Adipocyte (in vitro differentiated cells): ENCODE results near the gene PSMD10.
A peak's percentile ranks its signal among the peaks of the same experiment; 100 is the strongest.

Experiments used
- DNase-seq: peaks from one replicate; pipeline ENCODE4 v3.0.0-alpha.2; 2015; ENCODE audit warnings: low read depth
- H3K27me3 ChIP-seq: replicated peaks from 2 replicates; pipeline ENCODE4 v1.7.0; 2013; ENCODE audit warnings: mild to moderate bottlenecking, low read length, moderate library complexity; ENCODE audit not compliant: control insufficient read depth, insufficient read depth
- H3K36me3 ChIP-seq: 2 replicates; pipeline ENCODE4 v1.7.0; 2013; ENCODE audit warnings: low read length, mild to moderate bottlenecking, moderate library complexity; ENCODE audit not compliant: control insufficient read depth, insufficient read depth, severe bottlenecking
- H3K4me1 ChIP-seq: 2 replicates; pipeline ENCODE4 v1.7.0; 2013; ENCODE audit warnings: mild to moderate bottlenecking, low read length, moderate library complexity; ENCODE audit not compliant: control insufficient read depth, insufficient read depth
- H3K4me3 ChIP-seq: 2 replicates; pipeline ENCODE4 v1.7.0; 2013; ENCODE audit warnings: mild to moderate bottlenecking, low read length, moderate library complexity
- H3K9ac ChIP-seq: 2 replicates; pipeline ENCODE4 v1.7.0; 2013; ENCODE audit warnings: mild to moderate bottlenecking, low read length, moderate library complexity
- H3K9me3 ChIP-seq: 2 replicates; pipeline ENCODE4 v1.7.0; 2013; ENCODE audit warnings: mild to moderate bottlenecking, low read length, moderate library complexity; ENCODE audit not compliant: control insufficient read depth

The PSMD10 gene

DNA sequence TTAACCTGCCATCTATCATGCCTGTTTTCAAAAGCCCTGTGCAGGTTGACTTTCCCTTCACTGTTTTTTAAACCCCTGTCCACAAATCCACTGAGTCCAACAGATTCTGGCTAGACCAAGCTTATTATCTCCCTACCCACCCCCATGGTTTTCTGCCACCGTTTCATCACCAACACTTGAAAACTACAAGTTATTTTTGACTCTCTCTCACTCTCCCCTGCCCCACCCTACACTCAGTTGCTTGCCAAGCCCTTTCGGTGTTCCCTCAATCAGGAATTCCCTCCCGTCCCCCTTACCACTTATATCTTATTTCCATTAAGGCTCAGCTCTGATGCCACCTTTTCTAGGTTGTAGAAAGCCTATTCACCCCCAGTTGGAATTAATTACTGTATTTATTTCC, 29.9 kb upstream of the PSMD10 start:
- Histone ChIP-seq H3K4me1 (peaks cover 34% of the 10 kb centered on the region), H3K4me3 (no peak overlapping the region), H3K36me3 (no peaks in the 10 kb centered on the region), H3K27me3 (peaks cover 22% of the 10 kb centered on the region), H3K9ac (no peak overlapping the region), H3K9me3 (peaks cover 7% of the 10 kb centered on the region)
- no peak for DNase-seq

DNA sequence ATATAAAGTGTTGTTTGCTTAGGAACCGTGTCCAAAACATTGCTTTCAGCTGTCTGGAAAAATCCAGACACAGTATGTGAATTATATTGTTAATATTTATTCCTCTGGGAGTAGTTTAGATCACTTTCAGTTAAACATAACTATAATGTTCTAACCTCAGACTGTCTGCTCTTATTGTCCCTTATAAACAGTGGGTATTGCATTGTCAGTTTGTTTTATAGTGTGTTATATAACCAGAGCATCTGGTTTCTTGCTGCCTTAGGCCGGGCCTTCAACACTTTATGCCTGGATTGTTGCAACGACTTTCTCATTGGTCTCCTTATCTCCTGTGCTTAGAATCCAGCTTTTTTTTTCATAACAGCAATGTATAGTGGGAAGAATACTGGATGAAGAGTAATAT, 26.6 kb upstream of the PSMD10 start:
- Histone ChIP-seq H3K4me3 (no peak overlapping the region), H3K9ac (no peak overlapping the region), H3K9me3 (peaks cover 6% of the 10 kb centered on the region), H3K4me1 (peaks cover 26% of the 10 kb centered on the region), H3K27me3 (peaks cover 24% of the 10 kb centered on the region), H3K36me3 (no peaks in the 10 kb centered on the region)
- no peak for DNase-seq

DNA sequence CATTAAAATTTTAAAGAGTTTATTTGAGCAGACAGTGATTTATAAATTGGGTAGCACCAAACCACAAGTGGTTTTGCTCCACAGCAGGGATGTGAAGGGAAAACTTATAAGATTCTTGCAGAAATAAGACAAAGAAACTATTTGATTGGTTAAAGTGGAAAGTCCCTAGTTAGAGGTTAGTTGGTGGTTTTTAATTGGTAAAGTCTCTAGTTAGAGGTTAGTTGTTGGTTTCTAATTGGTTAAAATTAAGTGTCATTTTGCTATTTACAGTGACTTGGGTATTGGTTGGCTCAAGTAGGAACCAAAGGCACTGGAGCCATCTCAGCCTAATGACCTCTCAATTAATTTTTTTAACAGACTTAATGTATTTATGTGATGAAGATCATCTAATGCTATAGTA, 23.2 kb upstream of the PSMD10 start:
- Histone ChIP-seq H3K9me3 (peaks cover 6% of the 10 kb centered on the region), H3K4me1 (no peaks in the 10 kb centered on the region), H3K36me3 (no peaks in the 10 kb centered on the region), H3K4me3 (no peak overlapping the region), H3K9ac (no peak overlapping the region), H3K27me3 (peaks cover 10% of the 10 kb centered on the region)
- no peak for DNase-seq

DNA sequence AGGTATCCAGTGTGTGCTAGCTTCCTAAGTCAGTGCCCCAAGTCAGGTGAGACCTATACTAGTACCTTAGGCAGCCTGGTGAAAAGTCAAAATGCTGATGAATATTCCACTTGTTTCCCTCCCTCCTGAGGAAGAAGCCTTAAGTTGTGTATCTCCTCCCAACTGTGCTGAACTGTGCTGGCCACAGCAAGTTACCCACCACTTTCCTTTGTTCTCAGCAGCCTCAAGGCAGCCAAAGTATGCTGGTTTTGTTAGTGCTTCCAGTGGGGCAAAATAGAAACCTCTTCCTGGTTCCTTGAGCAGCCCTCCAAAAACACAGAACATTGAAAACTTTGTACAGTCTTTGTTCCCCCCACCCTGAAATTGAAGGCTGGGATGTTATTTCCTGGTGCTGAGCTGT, 14.1 kb upstream of the PSMD10 start:
- H3K27me3 ChIP-seq: no peaks in the 10 kb centered on the region

DNA sequence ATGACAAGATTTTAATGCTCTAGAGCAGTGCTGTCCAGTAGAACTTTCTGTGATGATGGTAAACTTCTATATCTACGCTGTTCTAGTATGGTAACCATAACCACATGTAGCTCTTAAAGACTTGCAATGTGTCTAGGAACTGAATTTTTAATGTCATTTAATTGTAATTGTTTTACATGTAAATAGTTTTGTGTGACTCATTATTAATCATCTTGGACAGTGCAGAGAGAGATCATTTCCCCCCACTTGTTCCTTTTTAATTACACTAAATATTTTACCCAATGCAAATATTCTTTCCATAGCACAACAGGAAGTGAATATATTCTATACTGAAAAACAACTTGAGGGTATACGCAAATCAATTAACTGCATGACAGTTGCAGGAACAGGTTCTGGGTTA, 6.0 kb upstream of the PSMD10 start:
- no peaks in the 10 kb centered on the region for H3K4me1 ChIP-seq
- DNase-seq: no peak
- H3K9ac ChIP-seq: no peak overlapping the region
- H3K9me3 ChIP-seq: peaks cover 8% of the 10 kb centered on the region
- no peaks in the 10 kb centered on the region for H3K36me3 ChIP-seq
- peaks cover 8% of the 10 kb centered on the region for H3K27me3 ChIP-seq
- no peak overlapping the region for H3K4me3 ChIP-seq

More for the DNA sequence above, 14.1 kb upstream of the PSMD10 start:
- Histone ChIP-seq H3K4me1 (no peaks in the 10 kb centered on the region), H3K9ac (no peak overlapping the region), H3K9me3 (peaks cover 18% of the 10 kb centered on the region), H3K4me3 (no peak overlapping the region), H3K36me3 (no peaks in the 10 kb centered on the region)
- DNase-seq: no peak

DNA sequence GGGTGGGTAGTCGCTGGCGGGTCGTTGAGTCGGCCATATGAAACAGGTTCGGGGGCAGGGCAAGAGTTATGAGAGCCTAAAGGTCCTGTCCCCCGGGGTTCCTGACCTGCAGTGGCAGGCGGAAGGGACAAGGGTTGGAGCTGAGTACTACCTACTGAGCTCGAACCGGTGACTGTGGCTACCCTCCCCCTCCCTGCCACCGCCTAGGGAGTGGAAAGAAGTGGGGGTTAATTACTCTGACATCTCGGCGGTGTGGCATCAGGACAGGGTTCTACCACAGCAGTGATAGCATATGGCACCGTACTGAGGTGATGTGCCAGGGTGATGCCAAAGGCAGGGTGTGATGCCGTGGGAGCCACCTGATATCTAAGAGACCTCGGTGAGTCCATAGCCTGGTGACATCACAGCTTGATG, 543 bp upstream of the PSMD10 start:
- Histone ChIP-seq H3K4me3 (peak overlapping the region; percentile 87), H3K9ac (peak overlapping the region; percentile 82), H3K4me1 (no peaks in the 10 kb centered on the region), H3K9me3 (no peaks in the 10 kb centered on the region), H3K36me3 (peaks cover 10% of the 10 kb centered on the region), H3K27me3 (peaks cover 8% of the 10 kb centered on the region)
- DNase-seq: peak; percentile 33

DNA sequence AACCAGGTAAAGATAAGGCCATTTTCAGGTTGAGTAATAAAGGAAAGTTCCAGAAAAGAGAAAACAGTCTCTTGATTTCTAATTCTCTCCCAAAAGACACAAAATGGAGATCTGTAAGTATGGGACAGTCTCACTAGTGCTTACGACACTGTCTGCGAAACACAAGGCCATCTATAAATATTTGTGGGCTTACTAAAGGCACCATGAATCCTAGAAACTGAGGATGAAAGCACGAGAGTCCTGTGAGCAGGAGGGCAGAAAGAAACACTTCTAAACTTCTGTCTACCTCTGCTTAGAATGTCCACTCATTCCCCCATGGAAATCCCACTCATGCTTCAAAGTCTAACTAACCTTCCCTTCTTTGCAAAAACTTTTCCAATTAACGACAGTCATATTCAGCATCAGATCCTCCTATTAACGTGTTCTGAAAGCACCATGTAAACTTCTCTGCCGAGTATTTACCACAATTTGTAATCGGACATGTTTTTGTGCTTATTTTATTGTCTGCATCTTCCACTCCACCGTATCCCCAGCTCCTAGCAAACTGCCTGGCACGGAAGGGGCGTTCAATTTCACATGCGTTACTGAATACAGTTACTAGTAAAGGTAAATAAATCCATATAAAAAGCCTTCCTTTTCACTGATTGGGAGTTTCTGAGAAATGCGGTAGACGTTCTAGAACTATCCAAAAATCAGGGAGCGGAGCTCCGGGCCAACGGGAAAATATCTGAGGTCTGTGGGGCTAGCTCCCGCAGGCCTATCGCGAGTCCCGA, 665 bp downstream of the PSMD10 start:
- peak overlapping the region; percentile 93 for H3K9ac ChIP-seq
- DNase-seq: peak; percentile 60

DNA sequence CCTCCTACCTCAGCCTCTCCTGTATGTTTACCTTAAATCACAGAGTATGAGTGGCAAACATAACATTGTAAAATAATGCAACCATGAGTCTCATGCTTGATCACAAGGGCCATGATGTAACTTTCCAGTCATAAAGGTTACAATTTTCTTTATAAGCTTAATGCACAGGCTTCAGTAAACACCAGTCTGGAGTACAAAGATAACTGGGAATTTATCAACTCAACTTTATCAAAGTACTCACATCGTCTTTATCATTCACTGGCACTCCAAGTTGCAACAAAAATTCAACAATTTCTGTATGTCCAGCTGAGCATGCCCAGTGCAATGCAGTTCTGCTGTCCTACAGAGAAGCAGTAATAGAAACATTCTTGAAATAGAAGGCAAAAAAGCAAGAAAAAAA, 2.8 kb downstream of the PSMD10 start:
- no peaks in the 10 kb centered on the region for H3K4me1 ChIP-seq
- H3K36me3 ChIP-seq: peaks cover 36% of the 10 kb centered on the region
- no peak overlapping the region for H3K4me3 ChIP-seq
- H3K9me3 ChIP-seq: no peaks in the 10 kb centered on the region
- H3K27me3 ChIP-seq: peaks cover 8% of the 10 kb centered on the region
- H3K9ac ChIP-seq: no peak overlapping the region
- no peak for DNase-seq

More for the DNA sequence above, 665 bp downstream of the PSMD10 start:
- Histone ChIP-seq H3K9me3 (no peaks in the 10 kb centered on the region), H3K27me3 (peaks cover 8% of the 10 kb centered on the region), H3K4me1 (no peaks in the 10 kb centered on the region), H3K36me3 (peaks cover 22% of the 10 kb centered on the region), H3K4me3 (peak overlapping the region; percentile 87)

DNA sequence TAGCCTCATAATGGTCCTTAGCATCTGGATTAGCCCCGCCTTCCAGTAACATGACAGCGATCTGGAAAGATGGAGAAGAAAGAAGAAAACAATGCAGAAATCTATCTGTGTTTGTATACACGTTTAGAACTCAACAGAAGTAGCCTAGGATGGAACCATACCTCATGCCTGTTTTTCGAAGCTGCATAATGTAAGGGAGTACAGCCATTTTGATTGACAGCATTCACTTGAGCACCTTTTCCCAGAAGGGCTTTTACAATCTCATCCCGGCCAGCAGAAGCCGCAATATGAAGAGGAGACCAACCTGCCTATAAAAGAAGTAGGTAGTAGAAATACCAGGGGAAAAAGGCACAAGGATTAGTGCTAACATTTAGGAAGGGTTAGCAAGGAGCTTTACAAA, 3.5 kb downstream of the PSMD10 start:
- DNase-seq: no peak
- H3K9ac ChIP-seq: no peak overlapping the region
- H3K27me3 ChIP-seq: peaks cover 16% of the 10 kb centered on the region
- H3K4me1 ChIP-seq: no peaks in the 10 kb centered on the region
- H3K9me3 ChIP-seq: no peaks in the 10 kb centered on the region
- no peak overlapping the region for H3K4me3 ChIP-seq
- peaks cover 36% of the 10 kb centered on the region for H3K36me3 ChIP-seq

DNA sequence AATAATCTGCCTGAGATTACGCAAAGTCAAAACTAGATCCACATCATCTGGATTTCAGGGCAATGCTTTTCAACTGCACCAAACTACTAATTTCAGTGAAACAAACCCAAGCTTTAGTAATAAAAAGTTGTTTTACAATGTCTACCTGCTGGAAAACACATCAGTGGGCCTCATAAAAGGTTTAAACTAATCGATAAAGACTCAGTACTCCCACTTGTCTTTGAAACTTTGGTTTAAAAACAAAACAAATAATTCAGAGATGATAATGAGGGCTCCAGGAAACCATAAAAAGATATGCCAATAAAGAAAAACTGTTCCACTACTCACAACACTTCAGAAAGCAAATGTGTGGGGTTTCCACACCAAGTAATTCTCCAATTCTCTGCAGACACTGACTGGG, 10.2 kb downstream of the PSMD10 start:
- H3K4me3 ChIP-seq: no peak overlapping the region
- H3K4me1 ChIP-seq: no peaks in the 10 kb centered on the region
- no peak overlapping the region for H3K9ac ChIP-seq
- H3K36me3 ChIP-seq: peaks cover 18% of the 10 kb centered on the region
- peaks cover 36% of the 10 kb centered on the region for H3K27me3 ChIP-seq
- DNase-seq: no peak
- H3K9me3 ChIP-seq: no peaks in the 10 kb centered on the region

DNA sequence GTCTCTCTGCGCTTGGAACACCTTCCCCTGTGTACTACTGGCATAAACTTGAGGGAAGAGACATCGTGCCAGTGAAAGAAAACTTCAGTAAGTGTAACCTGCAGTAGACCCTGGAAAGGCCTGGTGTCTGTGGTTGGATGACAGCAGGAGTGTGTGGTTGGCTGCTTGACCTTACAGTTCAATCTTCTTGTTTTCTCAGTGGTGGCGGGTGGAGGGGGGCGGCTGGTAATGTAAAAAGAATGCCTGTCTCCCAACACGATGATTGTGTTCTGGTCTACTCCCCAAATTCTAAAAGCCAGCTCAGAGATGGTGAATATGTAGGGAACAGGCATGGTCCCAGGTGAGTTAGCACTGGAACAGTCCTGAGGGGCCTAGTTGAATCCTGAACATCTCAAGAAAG, 18.6 kb downstream of the PSMD10 start:
- no peaks in the 10 kb centered on the region for H3K9me3 ChIP-seq
- H3K4me3 ChIP-seq: no peak overlapping the region
- peaks cover 41% of the 10 kb centered on the region for H3K27me3 ChIP-seq
- H3K4me1 ChIP-seq: no peaks in the 10 kb centered on the region
- peak; percentile 7 for DNase-seq
- H3K9ac ChIP-seq: no peak overlapping the region
- H3K36me3 ChIP-seq: no peaks in the 10 kb centered on the region

DNA sequence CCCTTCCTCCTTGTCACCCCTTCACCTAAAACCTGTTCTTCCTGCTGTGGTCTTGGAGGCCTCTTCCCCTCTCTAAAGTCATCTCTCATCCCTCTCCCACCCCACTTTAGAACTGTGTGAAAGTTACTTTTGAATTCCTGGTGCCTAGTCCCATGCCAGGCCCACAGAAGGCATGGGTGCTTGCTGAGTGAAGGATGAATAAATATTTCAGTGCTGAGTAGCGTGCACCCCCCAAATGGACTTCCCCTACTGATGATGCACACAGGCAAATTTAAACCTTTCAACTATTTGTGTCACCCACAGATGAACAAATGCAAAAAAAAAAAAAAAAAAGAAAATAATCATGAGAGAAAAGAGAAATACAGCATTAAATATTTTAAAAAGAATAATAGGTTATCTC, 19.8 kb downstream of the PSMD10 start:
- peaks cover 41% of the 10 kb centered on the region for H3K27me3 ChIP-seq
- H3K9me3 ChIP-seq: no peaks in the 10 kb centered on the region
- no peaks in the 10 kb centered on the region for H3K4me1 ChIP-seq
- H3K4me3 ChIP-seq: no peak overlapping the region
- no peaks in the 10 kb centered on the region for H3K36me3 ChIP-seq
- DNase-seq: no peak
- no peak overlapping the region for H3K9ac ChIP-seq
